ENCODE measurements around the gene ABCA4. TPM values are rescaled to one million over a fixed set of nuclear protein-coding genes. Genes with fewer than 3 reads are reported as not detected.

Gene ABCA4
- total RNA-seq, 2 experiments from 2014 or later = not detected

DNA sequence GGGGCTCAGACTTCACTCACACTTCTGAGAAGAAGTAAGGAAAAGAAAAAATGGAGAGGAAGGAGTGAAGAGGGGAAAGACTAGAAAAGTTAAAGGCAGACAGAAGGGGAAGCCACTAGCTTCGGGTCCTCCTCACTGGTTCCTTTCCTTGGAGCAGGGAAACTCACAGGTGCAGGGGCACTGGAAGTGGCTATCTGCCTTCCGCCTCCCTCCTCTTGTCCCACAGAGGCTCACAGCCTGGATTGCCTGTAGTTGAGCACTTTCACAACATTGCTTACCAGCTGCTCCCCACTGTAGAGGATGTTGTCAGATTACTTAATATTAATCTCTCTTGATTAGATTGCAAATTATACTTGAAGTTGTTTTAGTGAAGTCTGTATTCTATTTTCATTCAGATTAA, 21.6 kb upstream of the ABCA4 start:
- CTCF ChIA-PET = no interaction called here

DNA sequence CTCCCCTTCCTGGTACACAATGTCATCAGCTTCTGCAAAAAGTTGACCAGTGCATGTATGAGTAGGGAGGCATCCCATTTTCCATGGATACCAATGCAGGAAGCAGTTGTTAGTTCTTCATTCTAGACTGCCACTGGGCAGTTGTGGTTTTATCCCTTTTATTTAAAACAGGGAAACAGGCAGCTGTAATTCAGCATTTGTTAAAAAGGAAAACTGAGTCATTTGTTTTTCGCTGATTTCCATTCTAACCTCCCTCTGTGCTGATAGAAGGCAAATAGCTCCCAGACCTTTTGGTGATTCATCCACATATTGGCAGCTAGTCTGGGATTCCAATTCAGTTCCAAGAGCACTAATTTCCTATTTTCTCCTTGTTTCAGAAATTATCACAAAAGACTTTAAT, 21.1 kb upstream of the ABCA4 start:
- ATAC-seq = no peak
- CTCF ChIA-PET = no interaction called here

More for the DNA sequence above, 21.6 kb upstream of the ABCA4 start:
- H3K4me1 Mint-ChIP-seq = no peaks in the 10 kb centered on the region
- no peak overlapping the region for H3K27ac Mint-ChIP-seq
- H3K4me3 Mint-ChIP-seq = no peak overlapping the region
- H3K27me3 Mint-ChIP-seq = peaks cover 6% of the 10 kb centered on the region
- H3K36me3 Mint-ChIP-seq = no peaks in the 10 kb centered on the region
- no peaks in the 10 kb centered on the region for H3K9me3 Mint-ChIP-seq (ENCODE audit: low read depth)
- no peak for DNase-seq
- ATAC-seq = no peak

DNA sequence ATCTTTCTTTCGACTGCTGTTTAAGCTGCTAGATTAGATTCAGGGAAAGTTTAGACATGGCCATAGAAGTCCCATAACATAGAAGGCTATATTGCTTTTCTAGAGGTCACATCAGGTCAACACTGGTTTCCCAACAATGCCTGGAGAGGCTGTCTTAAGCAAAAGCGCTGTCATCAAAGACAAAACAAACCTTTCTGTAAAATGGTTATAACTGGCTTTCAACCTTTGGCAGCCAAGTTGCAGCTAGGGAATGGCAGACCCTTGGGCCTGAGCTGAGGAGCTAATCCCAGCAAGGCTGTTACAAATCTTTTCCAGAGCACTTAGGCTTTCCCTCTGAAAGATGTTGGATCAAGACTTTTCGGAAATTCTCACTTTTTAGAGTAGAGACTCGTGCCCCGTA, 11.2 kb upstream of the ABCA4 start:
- DNase-seq (no peak), ATAC-seq (no peak)
- Mint-ChIP-seq H3K4me3 (no peak overlapping the region), H3K27ac (no peak overlapping the region), H3K4me1 (no peaks in the 10 kb centered on the region), H3K9me3 (ENCODE audit: low read depth) (peaks cover 3% of the 10 kb centered on the region), H3K27me3 (peaks cover 4% of the 10 kb centered on the region), H3K36me3 (no peaks in the 10 kb centered on the region)
- CTCF ChIA-PET = no interaction called here

More for the DNA sequence above, 21.1 kb upstream of the ABCA4 start:
- H3K27ac Mint-ChIP-seq = no peak overlapping the region
- DNase-seq = no peak
- no peaks in the 10 kb centered on the region for H3K36me3 Mint-ChIP-seq
- no peaks in the 10 kb centered on the region for H3K9me3 Mint-ChIP-seq (ENCODE audit: low read depth)
- H3K4me1 Mint-ChIP-seq = no peaks in the 10 kb centered on the region
- H3K4me3 Mint-ChIP-seq = no peak overlapping the region
- peaks cover 6% of the 10 kb centered on the region for H3K27me3 Mint-ChIP-seq

DNA sequence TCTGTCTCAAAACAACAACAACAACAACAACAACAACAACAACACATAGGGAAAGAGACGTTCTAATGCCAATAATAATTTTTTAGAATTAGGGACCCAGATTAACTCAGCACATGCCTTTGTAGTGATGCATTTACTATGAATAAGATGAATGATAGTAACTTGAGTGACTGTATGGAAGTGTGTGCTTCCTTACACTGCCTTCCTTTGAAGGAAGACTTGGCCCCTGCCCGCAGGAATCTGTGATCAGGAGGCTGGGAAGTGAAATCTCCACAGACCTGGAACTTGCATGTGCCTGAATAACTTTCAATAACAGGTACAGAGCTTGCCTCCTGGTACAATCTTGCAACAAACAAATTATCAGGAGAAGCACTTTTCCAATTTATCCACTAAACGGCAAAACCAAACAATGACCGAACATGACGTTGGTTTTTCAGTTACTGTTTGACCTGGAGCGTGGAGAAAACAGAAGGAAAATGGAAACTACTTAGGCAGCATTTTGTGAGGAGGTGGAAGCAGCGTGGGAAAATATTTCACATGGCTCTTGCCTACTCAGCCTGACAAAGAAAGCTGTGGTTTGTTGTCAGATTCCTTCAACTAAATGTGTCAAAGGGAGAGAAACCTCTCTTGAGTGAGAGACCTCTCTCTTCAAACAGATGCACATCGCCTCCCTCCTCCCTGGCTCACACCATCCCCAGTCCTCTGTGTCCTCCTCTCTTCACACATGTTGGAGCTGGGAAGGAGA, 10.1 kb upstream of the ABCA4 start:
- no peak for DNase-seq
- Mint-ChIP-seq H3K36me3 (no peaks in the 10 kb centered on the region), H3K27ac (no peak overlapping the region), H3K9me3 (ENCODE audit: low read depth) (peaks cover 3% of the 10 kb centered on the region), H3K27me3 (peaks cover 4% of the 10 kb centered on the region), H3K4me1 (no peaks in the 10 kb centered on the region), H3K4me3 (no peak overlapping the region)
- ATAC-seq = no peak
- CTCF ChIA-PET = no interaction called here

DNA sequence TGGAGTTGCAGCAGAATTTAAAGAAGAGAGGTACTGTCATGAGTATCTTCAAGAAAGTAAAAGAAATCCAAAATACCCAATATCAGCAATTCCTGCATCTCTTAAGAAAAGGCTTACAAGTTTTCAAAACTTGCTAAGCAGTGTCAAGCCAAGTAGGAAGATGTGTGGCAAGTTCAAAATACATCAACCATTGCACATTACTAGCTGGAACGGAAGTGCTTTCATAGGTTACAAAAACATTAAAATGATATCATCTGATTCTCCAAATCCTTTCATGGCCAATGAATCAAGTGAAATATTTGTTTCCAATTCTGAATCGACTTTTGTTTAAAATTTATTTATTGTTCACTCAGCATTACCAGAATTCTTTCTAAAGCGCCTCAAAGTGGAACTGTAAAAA, 5.7 kb upstream of the ABCA4 start:
- CTCF ChIA-PET = no interaction called here
- H3K27me3 Mint-ChIP-seq = peaks cover 11% of the 10 kb centered on the region
- no peak overlapping the region for H3K4me3 Mint-ChIP-seq
- H3K4me1 Mint-ChIP-seq = no peaks in the 10 kb centered on the region
- H3K27ac Mint-ChIP-seq = no peak overlapping the region
- DNase-seq (no peak), ATAC-seq (no peak)
- H3K9me3 Mint-ChIP-seq (ENCODE audit: low read depth) = no peaks in the 10 kb centered on the region
- no peaks in the 10 kb centered on the region for H3K36me3 Mint-ChIP-seq

DNA sequence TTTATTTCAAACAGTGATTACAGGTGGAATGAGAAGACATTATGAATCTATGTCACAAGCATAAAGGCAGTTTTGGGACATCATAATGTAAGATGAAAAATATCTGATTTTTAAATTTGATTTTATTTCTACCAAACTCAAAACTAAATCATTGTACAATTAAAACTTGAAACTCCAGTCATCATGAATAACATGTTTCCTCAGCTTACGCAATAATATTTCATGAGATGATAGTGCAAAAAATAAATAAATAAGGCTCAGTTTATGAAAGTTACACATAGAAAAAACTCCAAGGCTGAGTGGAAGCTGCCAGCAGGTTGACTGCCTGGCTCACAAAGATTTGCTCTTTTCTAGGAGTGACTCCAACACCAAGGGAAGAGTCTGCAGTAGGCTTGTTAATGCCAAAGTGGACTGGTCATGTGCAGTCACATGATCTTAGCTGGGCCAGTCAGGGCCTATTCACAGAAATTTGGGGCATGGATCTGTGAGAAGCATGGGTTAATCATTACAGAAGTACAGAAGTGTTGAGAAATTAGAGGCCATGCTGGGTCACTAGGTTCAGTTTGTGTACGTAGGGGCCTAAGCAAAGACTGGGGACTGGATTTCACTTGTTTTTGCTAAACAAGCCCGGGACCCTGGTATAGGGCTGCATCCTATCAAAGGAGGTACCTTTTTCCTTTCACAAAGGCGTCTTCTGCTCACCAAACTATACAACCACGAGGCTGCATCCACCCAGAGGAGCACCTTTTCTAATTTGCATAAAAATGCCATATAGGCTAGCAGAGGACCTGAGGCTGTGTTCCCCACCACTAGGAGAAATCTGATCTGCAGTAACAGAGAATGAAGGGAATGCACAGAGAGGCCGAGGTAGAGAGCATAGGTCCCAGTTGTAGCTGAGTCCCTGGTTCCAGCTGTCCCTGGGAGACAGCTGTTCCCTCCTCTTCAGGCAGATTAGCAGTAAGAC, 4.9 kb upstream of the ABCA4 start:
- H3K27me3 Mint-ChIP-seq = peaks cover 11% of the 10 kb centered on the region
- no peaks in the 10 kb centered on the region for H3K36me3 Mint-ChIP-seq
- H3K27ac Mint-ChIP-seq = no peak overlapping the region
- H3K9me3 Mint-ChIP-seq (ENCODE audit: low read depth) = no peaks in the 10 kb centered on the region
- DNase-seq = no peak
- H3K4me1 Mint-ChIP-seq = no peaks in the 10 kb centered on the region
- CTCF ChIA-PET = no interaction called here
- no peak overlapping the region for H3K4me3 Mint-ChIP-seq
- no peak for ATAC-seq

DNA sequence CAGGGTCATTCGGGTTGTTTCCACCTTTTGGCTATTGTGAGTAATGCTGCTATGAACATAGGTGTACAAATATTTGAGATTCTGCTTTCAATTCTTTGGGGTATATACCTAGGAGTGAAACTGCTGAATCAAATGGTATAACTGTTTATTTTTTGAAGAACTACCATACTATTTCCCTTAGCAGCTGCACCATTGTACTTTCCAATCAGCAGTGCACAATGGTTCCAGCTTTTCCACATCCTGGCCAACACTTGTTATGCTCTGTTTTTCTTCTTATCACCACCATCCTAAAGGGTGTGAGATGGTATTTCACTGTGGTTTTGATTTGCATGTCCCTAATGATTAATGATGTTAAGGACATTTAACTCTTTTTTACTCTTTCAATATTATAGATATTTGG, 3.6 kb upstream of the ABCA4 start:
- no peaks in the 10 kb centered on the region for H3K9me3 Mint-ChIP-seq (ENCODE audit: low read depth)
- no peak overlapping the region for H3K27ac Mint-ChIP-seq
- H3K4me3 Mint-ChIP-seq = no peak overlapping the region
- DNase-seq (no peak), ATAC-seq (no peak)
- CTCF ChIA-PET = no interaction called here
- H3K27me3 Mint-ChIP-seq = peaks cover 11% of the 10 kb centered on the region
- H3K4me1 Mint-ChIP-seq = no peaks in the 10 kb centered on the region
- no peaks in the 10 kb centered on the region for H3K36me3 Mint-ChIP-seq

DNA sequence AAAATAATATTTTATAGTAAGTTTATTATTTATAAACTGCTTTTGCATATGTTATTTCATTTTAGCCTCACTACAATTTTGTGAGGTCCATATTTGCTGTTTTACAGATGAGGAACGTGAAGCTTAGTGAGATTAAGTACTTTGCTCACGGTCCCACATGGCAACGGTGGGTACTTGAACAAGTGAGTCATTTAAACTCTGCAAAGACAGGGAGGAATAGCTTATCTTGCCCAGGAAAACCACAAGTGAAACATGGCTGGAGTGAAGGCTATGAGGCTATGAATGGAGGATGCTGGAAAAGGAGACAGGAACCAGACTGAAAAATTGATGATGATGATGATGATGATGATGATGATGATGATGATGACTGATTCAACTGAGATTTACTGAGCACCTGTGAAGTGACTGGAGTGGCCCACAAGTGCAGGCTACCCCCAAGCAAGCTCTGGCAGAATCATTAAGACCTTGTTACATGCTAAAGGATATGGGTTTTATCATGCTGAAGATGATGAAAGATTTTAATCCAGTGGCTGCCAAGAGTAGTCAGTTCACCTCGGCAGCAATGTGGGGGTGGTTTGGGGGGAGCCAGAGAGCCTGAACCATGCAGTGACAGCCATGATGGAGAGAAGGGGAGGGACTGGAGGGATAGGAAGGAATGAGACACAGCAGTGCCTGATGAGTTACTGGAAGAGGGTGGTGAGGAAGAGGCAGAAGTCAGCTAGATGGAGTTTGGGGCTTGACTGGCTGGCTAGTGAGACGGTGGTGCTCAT, 1.4 kb upstream of the ABCA4 start:
- H3K36me3 Mint-ChIP-seq = no peaks in the 10 kb centered on the region
- no peak for ATAC-seq
- no peaks in the 10 kb centered on the region for H3K4me1 Mint-ChIP-seq
- no peaks in the 10 kb centered on the region for H3K9me3 Mint-ChIP-seq (ENCODE audit: low read depth)
- H3K27ac Mint-ChIP-seq = no peak overlapping the region
- DNase-seq = no peak
- no peak overlapping the region for H3K4me3 Mint-ChIP-seq
- H3K27me3 Mint-ChIP-seq = peaks cover 7% of the 10 kb centered on the region
- CTCF ChIA-PET = no interaction called here

DNA sequence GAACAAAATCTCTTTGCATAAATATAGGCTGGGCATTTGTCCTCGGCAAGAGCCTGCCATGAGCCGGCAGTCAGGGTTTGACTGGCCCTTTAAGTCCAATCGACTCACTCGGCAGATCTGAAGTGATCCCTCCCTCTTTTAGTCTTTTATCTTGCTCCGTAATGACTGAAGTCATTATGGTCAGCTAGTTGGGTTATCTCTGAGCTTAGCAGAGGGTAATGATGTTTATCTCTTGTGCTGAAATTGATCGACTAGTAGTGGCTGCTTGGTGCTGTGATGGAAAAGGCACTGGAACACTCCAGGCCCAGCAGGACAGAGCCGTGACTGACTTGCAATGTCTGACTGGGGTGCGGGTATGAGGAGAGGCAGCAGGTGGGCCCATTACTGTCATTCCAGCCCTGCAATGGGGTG, 468 bp upstream of the ABCA4 start:
- DNase-seq (no peak), ATAC-seq (no peak)
- Mint-ChIP-seq H3K4me3 (no peak overlapping the region), H3K4me1 (no peaks in the 10 kb centered on the region), H3K27me3 (peaks cover 7% of the 10 kb centered on the region), H3K27ac (no peak overlapping the region), H3K9me3 (ENCODE audit: low read depth) (no peaks in the 10 kb centered on the region), H3K36me3 (no peaks in the 10 kb centered on the region)
- CTCF ChIA-PET = no interaction called here

DNA sequence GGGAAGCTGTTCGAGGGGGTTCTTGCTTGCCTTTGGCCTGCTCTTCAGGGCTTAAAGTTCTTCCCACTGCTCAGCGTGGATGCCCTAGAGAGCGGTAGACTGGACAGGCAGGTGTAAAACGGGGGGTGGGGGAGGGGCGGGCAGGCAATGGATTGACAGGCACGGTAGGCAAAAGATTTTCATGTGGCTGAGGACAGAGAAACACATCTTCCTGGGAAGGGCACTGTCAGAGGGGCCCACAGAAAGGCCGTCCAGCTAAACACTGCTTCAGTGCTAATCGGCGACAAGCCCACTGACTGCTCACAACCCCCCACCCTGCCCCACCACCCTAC, 412 bp downstream of the ABCA4 start:
- no peaks in the 10 kb centered on the region for H3K4me1 Mint-ChIP-seq
- H3K9me3 Mint-ChIP-seq (ENCODE audit: low read depth) = no peaks in the 10 kb centered on the region
- H3K27me3 Mint-ChIP-seq = peaks cover 4% of the 10 kb centered on the region
- no peak overlapping the region for H3K27ac Mint-ChIP-seq
- no peak for ATAC-seq
- no peak overlapping the region for H3K4me3 Mint-ChIP-seq
- DNase-seq = no peak
- H3K36me3 Mint-ChIP-seq = no peaks in the 10 kb centered on the region
- CTCF ChIA-PET = no interaction called here

DNA sequence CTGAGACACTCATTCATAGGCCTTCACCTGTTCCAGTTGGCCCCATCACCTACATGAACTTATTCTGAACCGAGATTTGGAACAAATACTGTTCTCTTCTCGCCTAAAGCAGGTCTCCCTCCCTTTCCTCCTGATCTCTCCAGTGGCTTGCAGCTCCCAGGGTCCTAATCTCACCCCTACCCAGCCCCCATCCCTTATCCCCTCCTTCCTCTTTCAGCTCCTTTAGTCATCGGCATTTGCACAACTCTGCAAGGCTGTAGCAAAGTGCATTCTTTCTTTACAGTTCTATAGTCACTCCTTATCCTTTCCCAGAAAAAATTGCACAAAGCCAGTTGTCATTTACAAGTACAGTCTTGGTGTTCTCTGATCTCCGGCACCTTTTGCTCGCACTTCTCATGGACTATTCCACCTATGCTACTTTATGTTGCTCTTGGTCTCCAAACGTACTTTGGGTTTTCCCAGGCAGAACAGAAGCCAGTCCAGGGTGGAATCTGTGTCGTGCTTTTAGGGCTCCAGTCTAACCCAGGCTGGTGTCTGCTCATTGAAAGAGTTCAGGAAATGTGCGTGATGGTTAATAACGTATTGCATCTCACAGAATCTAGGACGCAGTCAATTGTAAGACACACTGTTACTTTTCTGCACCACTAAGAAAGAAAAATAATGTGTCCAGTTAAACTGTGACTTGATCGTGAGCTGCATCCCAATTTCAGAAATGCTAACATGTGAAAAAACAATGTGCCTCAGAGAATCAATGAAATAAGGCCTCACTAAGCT, 965 bp downstream of the ABCA4 start:
- CTCF ChIA-PET = no interaction called here
- Mint-ChIP-seq H3K4me3 (no peak overlapping the region), H3K36me3 (no peaks in the 10 kb centered on the region), H3K27me3 (peaks cover 2% of the 10 kb centered on the region), H3K4me1 (no peaks in the 10 kb centered on the region), H3K9me3 (ENCODE audit: low read depth) (no peaks in the 10 kb centered on the region), H3K27ac (no peak overlapping the region)
- DNase-seq = no peak
- ATAC-seq = no peak

DNA sequence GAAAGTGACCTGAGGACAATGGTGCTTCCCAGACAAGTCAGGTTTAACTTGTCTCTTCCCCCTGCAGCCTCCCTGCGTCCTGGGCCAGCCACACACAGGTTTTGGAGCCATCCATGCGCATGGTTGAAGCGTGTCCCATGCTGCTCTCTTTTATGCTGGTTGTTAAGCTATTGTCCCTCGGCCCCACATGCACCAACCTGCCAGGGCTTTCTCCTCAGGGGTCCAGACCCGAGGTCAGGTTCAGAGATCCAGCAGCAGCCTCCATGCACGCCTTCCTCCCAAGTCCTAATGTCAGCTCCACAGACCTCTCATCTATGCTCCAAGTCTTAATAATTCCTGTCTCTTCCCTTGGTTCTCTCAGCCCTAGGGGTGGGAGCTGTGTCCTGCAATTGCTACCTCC, 1.6 kb downstream of the ABCA4 start:
- no peak overlapping the region for H3K4me3 Mint-ChIP-seq
- ATAC-seq (no peak), DNase-seq (no peak)
- peaks cover 2% of the 10 kb centered on the region for H3K27me3 Mint-ChIP-seq
- H3K4me1 Mint-ChIP-seq = no peaks in the 10 kb centered on the region
- no peak overlapping the region for H3K27ac Mint-ChIP-seq
- CTCF ChIA-PET = no interaction called here
- no peaks in the 10 kb centered on the region for H3K9me3 Mint-ChIP-seq (ENCODE audit: low read depth)
- H3K36me3 Mint-ChIP-seq = no peaks in the 10 kb centered on the region

DNA sequence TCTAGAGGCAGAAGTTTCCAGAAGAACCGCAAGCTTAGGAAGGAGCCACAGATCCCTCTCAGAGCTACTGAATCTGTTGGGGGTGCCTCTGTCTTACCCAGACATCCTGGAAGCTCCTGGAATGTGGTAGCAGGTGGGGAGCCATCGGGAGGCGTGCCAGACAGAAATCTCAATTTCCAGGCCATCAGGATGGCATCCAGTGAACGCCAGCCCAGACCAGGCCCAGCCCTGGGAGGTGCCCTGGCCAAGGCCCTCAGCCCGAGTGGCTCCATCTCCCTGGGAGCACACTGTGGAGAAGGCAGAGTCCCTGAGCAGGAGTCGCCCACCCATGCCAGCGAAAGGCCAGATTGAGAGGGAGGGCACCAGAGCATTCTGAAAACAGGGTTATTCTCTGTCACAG, 2.5 kb downstream of the ABCA4 start:
- DNase-seq (no peak), ATAC-seq (no peak)
- H3K27me3 Mint-ChIP-seq = peaks cover 2% of the 10 kb centered on the region
- H3K36me3 Mint-ChIP-seq = no peaks in the 10 kb centered on the region
- CTCF ChIA-PET = no interaction called here
- no peaks in the 10 kb centered on the region for H3K4me1 Mint-ChIP-seq
- H3K27ac Mint-ChIP-seq = no peak overlapping the region
- no peak overlapping the region for H3K4me3 Mint-ChIP-seq
- no peaks in the 10 kb centered on the region for H3K9me3 Mint-ChIP-seq (ENCODE audit: low read depth)

Measured in activated CD8-positive, alpha-beta memory T cell treated with anti-CD3 and anti-CD28 coated beads, Interleukin-2, amount 10 ng/mL, durations not matched to agents 7 days and 5 days (primary cell).